ENCODE data around the gene AUTS2. TPM values are rescaled to one million over a fixed set of nuclear protein-coding genes. Genes with fewer than 3 reads are reported as not detected.

The AUTS2 gene
- total RNA-seq, 1 experiment from 2014 or later, result 42.1 TPM

DNA sequence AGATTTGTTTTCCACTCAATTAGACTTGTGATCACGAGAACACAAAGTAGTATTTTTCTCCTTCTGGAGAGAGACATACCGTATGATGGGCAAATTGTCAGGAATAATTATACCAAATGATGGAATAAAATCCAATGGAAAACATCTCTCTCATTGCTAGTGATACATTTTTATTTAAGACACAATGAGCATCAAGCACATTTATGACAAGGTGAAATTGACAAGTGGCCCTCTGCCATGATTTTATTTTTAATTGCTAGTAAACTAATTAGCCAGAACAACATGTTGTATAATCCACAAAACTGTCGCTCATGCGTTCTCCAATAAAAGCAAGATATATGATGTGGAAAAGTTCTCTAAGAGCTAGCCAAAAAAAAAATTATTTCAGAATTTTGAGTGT lies 620.8 kb downstream of the AUTS2 start:
- Histone ChIP-seq H3K27ac (ENCODE audit: low read depth, low read length, poor library complexity, severe bottlenecking) (no peak overlapping the region), H3K27me3 (replicated peaks; ENCODE audit: insufficient read depth, low read depth, low read length, poor library complexity) (no peaks in the 10 kb centered on the region), H3K4me1 (ENCODE audit: insufficient read depth, low read length, poor library complexity, severe bottlenecking) (no peaks in the 10 kb centered on the region), H3K9me3 (ENCODE audit: low read depth, low read length, poor library complexity, severe bottlenecking) (no peaks in the 10 kb centered on the region), H3K4me3 (ENCODE audit: low read depth, low read length, poor library complexity, severe bottlenecking) (no peak overlapping the region), H3K36me3 (ENCODE audit: insufficient read depth, low read length, poor library complexity, severe bottlenecking) (no peaks in the 10 kb centered on the region)
- ChIA-PET POLR2A (ENCODE audit: low non-redundant PET) (no interaction called here), CTCF (no interaction called here)
- intact Hi-C loops (cut with micrococcal nuclease; ENCODE audit: unreplicated experiment), result no loop called here
- TF ChIP-seq EZH2 (IDR thresholded peaks at IDR 0.05; ENCODE audit: borderline replicate concordance, low read depth, low read length, poor library complexity, severe bottlenecking), result no peak
- TF ChIP-seq, protein P1, sequence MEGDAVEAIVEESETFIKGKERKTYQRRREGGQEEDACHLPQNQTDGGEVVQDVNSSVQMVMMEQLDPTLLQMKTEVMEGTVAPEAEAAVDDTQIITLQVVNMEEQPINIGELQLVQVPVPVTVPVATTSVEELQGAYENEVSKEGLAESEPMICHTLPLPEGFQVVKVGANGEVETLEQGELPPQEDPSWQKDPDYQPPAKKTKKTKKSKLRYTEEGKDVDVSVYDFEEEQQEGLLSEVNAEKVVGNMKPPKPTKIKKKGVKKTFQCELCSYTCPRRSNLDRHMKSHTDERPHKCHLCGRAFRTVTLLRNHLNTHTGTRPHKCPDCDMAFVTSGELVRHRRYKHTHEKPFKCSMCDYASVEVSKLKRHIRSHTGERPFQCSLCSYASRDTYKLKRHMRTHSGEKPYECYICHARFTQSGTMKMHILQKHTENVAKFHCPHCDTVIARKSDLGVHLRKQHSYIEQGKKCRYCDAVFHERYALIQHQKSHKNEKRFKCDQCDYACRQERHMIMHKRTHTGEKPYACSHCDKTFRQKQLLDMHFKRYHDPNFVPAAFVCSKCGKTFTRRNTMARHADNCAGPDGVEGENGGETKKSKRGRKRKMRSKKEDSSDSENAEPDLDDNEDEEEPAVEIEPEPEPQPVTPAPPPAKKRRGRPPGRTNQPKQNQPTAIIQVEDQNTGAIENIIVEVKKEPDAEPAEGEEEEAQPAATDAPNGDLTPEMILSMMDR (conservative IDR thresholded peaks at IDR 0.05; ENCODE audit: low read depth, low read length), result no peak
- DNase-seq (ENCODE audit: low spot score), result no peak
- BruUV-seq (replicated peaks), result no TSS peak

DNA sequence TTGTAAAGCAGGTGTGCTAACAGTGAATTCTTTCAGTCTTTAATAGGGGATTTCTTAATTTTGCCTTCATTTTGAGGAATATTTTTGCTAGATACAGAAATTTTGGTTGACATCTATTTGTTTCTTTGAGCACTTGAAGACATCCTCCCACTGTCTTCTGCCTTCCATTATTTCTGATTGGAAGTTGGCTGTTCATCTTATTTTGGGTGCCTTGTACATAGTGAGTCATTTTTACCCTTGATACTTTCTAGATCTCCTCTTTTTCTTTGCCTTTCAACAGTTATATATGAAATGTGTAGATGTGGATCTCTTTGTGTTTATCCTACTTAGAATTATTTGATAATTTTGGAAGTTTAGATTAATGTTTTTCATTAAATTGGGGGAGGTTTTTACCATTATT lies 631.0 kb downstream of the AUTS2 start:
- ChIA-PET CTCF (no interaction called here), POLR2A (ENCODE audit: low non-redundant PET) (no interaction called here)
- Histone ChIP-seq H3K9me3 (ENCODE audit: low read depth, low read length, poor library complexity, severe bottlenecking) (peaks cover 22% of the 10 kb centered on the region), H3K27me3 (replicated peaks; ENCODE audit: insufficient read depth, low read depth, low read length, poor library complexity) (no peaks in the 10 kb centered on the region), H3K36me3 (ENCODE audit: insufficient read depth, low read length, poor library complexity, severe bottlenecking) (no peaks in the 10 kb centered on the region), H3K4me3 (ENCODE audit: low read depth, low read length, poor library complexity, severe bottlenecking) (no peak overlapping the region), H3K4me1 (ENCODE audit: insufficient read depth, low read length, poor library complexity, severe bottlenecking) (no peaks in the 10 kb centered on the region), H3K27ac (ENCODE audit: low read depth, low read length, poor library complexity, severe bottlenecking) (no peak overlapping the region)
- no TSS peak for BruUV-seq (replicated peaks)
- intact Hi-C loops (cut with micrococcal nuclease; ENCODE audit: unreplicated experiment), result no loop called here
- no peak for DNase-seq (ENCODE audit: low spot score)
- TF ChIP-seq, protein P1 (conservative IDR thresholded peaks at IDR 0.05; ENCODE audit: low read depth, low read length), result no peak
- TF ChIP-seq EZH2 (IDR thresholded peaks at IDR 0.05; ENCODE audit: borderline replicate concordance, low read depth, low read length, poor library complexity, severe bottlenecking), result no peak

DNA sequence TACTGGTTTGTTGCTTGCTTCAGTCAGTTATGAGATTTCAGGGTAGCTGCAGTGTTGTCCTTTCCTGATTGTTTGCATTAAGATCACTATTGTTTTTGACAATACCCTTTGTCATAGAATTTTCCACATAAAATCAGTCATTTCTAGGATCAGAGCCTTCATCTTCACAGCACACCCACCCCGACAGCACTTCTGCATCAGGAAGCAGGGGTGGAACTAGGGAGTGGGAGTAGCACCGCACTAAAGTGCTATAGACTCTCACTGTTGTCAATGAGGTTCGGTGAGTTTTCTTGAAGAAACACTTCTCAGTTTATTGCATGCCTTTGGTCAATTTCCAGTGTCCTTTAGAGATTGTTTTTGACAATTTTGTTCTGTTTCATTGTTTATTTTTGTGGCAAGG lies 632.5 kb downstream of the AUTS2 start:
- BruUV-seq (replicated peaks), result no TSS peak
- POLR2A ChIA-PET (ENCODE audit: low non-redundant PET), result no interaction called here
- TF ChIP-seq, protein P1 (conservative IDR thresholded peaks at IDR 0.05; ENCODE audit: low read depth, low read length), result no peak
- TF ChIP-seq EZH2 (IDR thresholded peaks at IDR 0.05; ENCODE audit: borderline replicate concordance, low read depth, low read length, poor library complexity, severe bottlenecking), result no peak

More for the DNA sequence above, 632.5 kb downstream of the AUTS2 start:
- H3K4me1 ChIP-seq (ENCODE audit: insufficient read depth, low read length, poor library complexity, severe bottlenecking), result no peaks in the 10 kb centered on the region
- H3K27me3 ChIP-seq (replicated peaks; ENCODE audit: insufficient read depth, low read depth, low read length, poor library complexity), result no peaks in the 10 kb centered on the region
- DNase-seq (ENCODE audit: low spot score), result no peak
- CTCF ChIA-PET, result no interaction called here
- no peaks in the 10 kb centered on the region for H3K36me3 ChIP-seq (ENCODE audit: insufficient read depth, low read length, poor library complexity, severe bottlenecking)
- H3K4me3 ChIP-seq (ENCODE audit: low read depth, low read length, poor library complexity, severe bottlenecking), result no peak overlapping the region
- H3K9me3 ChIP-seq (ENCODE audit: low read depth, low read length, poor library complexity, severe bottlenecking), result peaks cover 22% of the 10 kb centered on the region
- no peak overlapping the region for H3K27ac ChIP-seq (ENCODE audit: low read depth, low read length, poor library complexity, severe bottlenecking)
- intact Hi-C loops (cut with micrococcal nuclease; ENCODE audit: unreplicated experiment), result no loop called here

All from A673 (cell line).